Liver (tissue), 9 donors: ENCODE measurements around the gene PCDH9. TPM values are rescaled to one million over a fixed set of nuclear protein-coding genes. Genes with fewer than 3 reads are reported as not detected.

Experiments
- DNase-seq: peaks from one replicate; pipeline ENCODE4 v3.0.0-alpha.2; 2017; ENCODE audit warnings: low spot score
- H3K27ac ChIP-seq, 2 donors: one replicate each; pipeline ENCODE4 v1.7.0; 2013; ENCODE audit warnings: inconsistent platforms in 2 of 2, low read length in 2 of 2, control low read depth in 1 of 2, low read depth in 1 of 2, mild to moderate bottlenecking in 1 of 2
- H3K27me3 ChIP-seq, 4 donors: one replicate each; pipeline versions ENCODE4 v1.6.1 to v1.7.0; 2013; ENCODE audit warnings: low read length in 3 of 4, inconsistent platforms in 1 of 4, mild to moderate bottlenecking in 1 of 4, moderate library complexity in 1 of 4; ENCODE audit not compliant: control insufficient read depth in 4 of 4, insufficient read depth in 4 of 4
- H3K36me3 ChIP-seq, 4 donors: one replicate each; pipeline versions ENCODE4 v1.6.1 to v1.7.0; 2013; ENCODE audit warnings: low read length in 3 of 4, mild to moderate bottlenecking in 3 of 4, low read depth in 1 of 4, moderate library complexity in 1 of 4; ENCODE audit not compliant: control insufficient read depth in 4 of 4, insufficient read depth in 3 of 4
- H3K4me1 ChIP-seq, 4 donors: one replicate each; pipeline versions ENCODE4 v1.6.1 to v1.7.0; 2013; ENCODE audit warnings: low read length in 3 of 4, mild to moderate bottlenecking in 3 of 4, moderate library complexity in 1 of 4; ENCODE audit not compliant: control insufficient read depth in 4 of 4, insufficient read depth in 4 of 4
- H3K4me3 ChIP-seq, 3 donors: one replicate each; pipeline versions ENCODE4 v1.6.1 to v1.7.0; 2013; ENCODE audit warnings: low read length in 3 of 3, control low read depth in 1 of 3, low read depth in 1 of 3, mild to moderate bottlenecking in 1 of 3
- H3K9ac ChIP-seq, 2 donors: one replicate each; pipeline ENCODE4 v1.7.0; 2013; ENCODE audit warnings: low read length in 2 of 2, mild to moderate bottlenecking in 2 of 2, moderate library complexity in 2 of 2, control low read depth in 1 of 2, low read depth in 1 of 2
- H3K9me3 ChIP-seq, 4 donors: one replicate each; pipeline versions ENCODE4 v1.6.1 to v1.7.0; 2013; ENCODE audit warnings: low read length in 3 of 4; ENCODE audit not compliant: control insufficient read depth in 4 of 4
- EGR1 ChIP-seq, 2 donors: IDR thresholded peaks; 2 replicates each; pipeline ENCODE4 v1.6.1; 2016 to 2018; ENCODE audit warnings: antibody characterized with exemption in 2 of 2, low read depth in 2 of 2
- FOXA1 ChIP-seq: IDR thresholded peaks from 2 replicates; pipeline ENCODE4 v1.6.1; 2016; ENCODE audit warnings: antibody characterized with exemption
- FOXA2 ChIP-seq: IDR thresholded peaks from 2 replicates; pipeline ENCODE4 v1.6.1; 2016; ENCODE audit warnings: antibody characterized with exemption
- GABPA ChIP-seq, 2 donors: IDR thresholded peaks in 1 of 2; conservative IDR thresholded peaks in 1 of 2; 2 replicates each; pipeline ENCODE4 v1.6.1; 2016; ENCODE audit warnings: antibody characterized with exemption in 2 of 2, mild to moderate bottlenecking in 1 of 2, moderate library complexity in 1 of 2
- HNF4A ChIP-seq, 2 donors: conservative IDR thresholded peaks; 2 replicates each; pipeline ENCODE4 v1.6.1; 2016; ENCODE audit warnings: antibody characterized with exemption in 2 of 2, mild to moderate bottlenecking in 2 of 2
- HNF4G ChIP-seq: IDR thresholded peaks from 2 replicates; pipeline ENCODE4 v1.6.1; 2016; ENCODE audit warnings: antibody characterized with exemption
- JUND ChIP-seq, 2 donors: IDR thresholded peaks; 2 replicates each; pipeline ENCODE4 v1.6.1; 2016; ENCODE audit warnings: antibody characterized with exemption in 2 of 2
- NR2F2 ChIP-seq: IDR thresholded peaks from 2 replicates; pipeline ENCODE4 v1.6.1; 2016; ENCODE audit warnings: antibody characterized with exemption
- RAD21 ChIP-seq, 2 donors: IDR thresholded peaks; 2 replicates each; pipeline ENCODE4 v1.6.1; 2016; ENCODE audit warnings: antibody characterized with exemption in 2 of 2, mild to moderate bottlenecking in 2 of 2
- RXRA ChIP-seq, 2 donors: IDR thresholded peaks; 2 replicates each; pipeline ENCODE4 v1.6.1; 2017 to 2018; ENCODE audit warnings: antibody characterized with exemption in 2 of 2, mild to moderate bottlenecking in 1 of 2
- SP1 ChIP-seq: IDR thresholded peaks from 2 replicates; pipeline ENCODE4 v1.6.1; 2018; ENCODE audit warnings: antibody characterized with exemption, mild to moderate bottlenecking
- TAF1 ChIP-seq: conservative IDR thresholded peaks from 2 replicates; pipeline ENCODE4 v1.6.1; 2016; ENCODE audit warnings: antibody characterized with exemption, mild to moderate bottlenecking
- YY1 ChIP-seq: IDR thresholded peaks from 2 replicates; pipeline ENCODE4 v1.6.1; 2016; ENCODE audit warnings: antibody characterized with exemption, mild to moderate bottlenecking
- polyA plus RNA-seq, 2 donors: library from polyadenylated mRNA; stranded (reverse) in 1 of 2; unstranded in 1 of 2; fragments of 200-250 nt in 1 of 2; fragments of >200 nt in 1 of 2; fragmentation: Nextera tagmentation in 1 of 2; extraction: Ambion mirVana in 1 of 2; gene quantifications; one replicate each; pipeline versions ENCODE4 v1.2.1 to v1.2.3, GENCODE V29; 2013 to 2015
- total RNA-seq, 2 donors: library from RNA; depleted of rRNA; stranded (reverse); fragments of >200 nt; gene quantifications; one replicate each; pipeline ENCODE4 v1.2.3, GENCODE V29; 2014
- TF ChIP-seq, protein P1 (sequence below): IDR thresholded peaks from 2 replicates; pipeline ENCODE4 v1.6.1; 2016; ENCODE audit warnings: antibody characterized with exemption, mild to moderate bottlenecking
- TF ChIP-seq, protein P2 (sequence below): IDR thresholded peaks from 2 replicates; pipeline ENCODE4 v1.6.1; 2016; ENCODE audit warnings: antibody characterized with exemption
- TF ChIP-seq, protein P3 (sequence below): IDR thresholded peaks from 2 replicates; pipeline ENCODE4 v1.6.1; 2016; ENCODE audit warnings: antibody characterized with exemption
- TF ChIP-seq, protein P4 (sequence below): IDR thresholded peaks from 2 replicates; pipeline ENCODE4 v1.6.1; 2016; ENCODE audit warnings: antibody characterized with exemption
- TF ChIP-seq, protein P5 (sequence below): fragments of 150-350 bp; IDR thresholded peaks from 2 replicates; pipeline ENCODE4 v1.5.1; 2017; ENCODE audit warnings: improper control_type of control experiment, low read depth, low read length; ENCODE audit not compliant: missing input control
- donor health status: healthy.
- donor health status: healthy.
- donor health status: healthy.
- donor health status: healthy.
- donor health status: healthy.

The PCDH9 gene
- total and polyA plus RNA-seq, 4 donors: 0.90 to 4.0 (median 2.2) TPM

DNA sequence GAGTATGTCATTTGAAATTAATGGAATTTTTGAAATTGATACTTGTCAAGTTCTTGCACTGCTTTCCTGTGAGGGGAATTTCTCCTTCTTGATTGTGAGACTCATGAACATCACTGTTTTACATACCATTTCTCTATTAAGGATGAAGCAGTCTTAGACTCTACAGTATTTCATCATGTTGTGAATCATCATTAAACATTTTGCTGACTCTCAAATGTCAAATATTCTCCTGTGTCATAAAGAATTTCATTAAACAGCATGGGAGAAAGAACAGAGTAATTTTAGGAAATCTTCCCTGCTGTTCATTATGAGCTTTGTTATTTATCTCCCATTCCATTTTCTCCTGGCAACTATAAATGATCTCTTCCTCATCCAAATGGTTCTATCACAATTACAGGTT, 729.0 kb downstream of the PCDH9 start:
- TF ChIP-seq, protein P1, sequence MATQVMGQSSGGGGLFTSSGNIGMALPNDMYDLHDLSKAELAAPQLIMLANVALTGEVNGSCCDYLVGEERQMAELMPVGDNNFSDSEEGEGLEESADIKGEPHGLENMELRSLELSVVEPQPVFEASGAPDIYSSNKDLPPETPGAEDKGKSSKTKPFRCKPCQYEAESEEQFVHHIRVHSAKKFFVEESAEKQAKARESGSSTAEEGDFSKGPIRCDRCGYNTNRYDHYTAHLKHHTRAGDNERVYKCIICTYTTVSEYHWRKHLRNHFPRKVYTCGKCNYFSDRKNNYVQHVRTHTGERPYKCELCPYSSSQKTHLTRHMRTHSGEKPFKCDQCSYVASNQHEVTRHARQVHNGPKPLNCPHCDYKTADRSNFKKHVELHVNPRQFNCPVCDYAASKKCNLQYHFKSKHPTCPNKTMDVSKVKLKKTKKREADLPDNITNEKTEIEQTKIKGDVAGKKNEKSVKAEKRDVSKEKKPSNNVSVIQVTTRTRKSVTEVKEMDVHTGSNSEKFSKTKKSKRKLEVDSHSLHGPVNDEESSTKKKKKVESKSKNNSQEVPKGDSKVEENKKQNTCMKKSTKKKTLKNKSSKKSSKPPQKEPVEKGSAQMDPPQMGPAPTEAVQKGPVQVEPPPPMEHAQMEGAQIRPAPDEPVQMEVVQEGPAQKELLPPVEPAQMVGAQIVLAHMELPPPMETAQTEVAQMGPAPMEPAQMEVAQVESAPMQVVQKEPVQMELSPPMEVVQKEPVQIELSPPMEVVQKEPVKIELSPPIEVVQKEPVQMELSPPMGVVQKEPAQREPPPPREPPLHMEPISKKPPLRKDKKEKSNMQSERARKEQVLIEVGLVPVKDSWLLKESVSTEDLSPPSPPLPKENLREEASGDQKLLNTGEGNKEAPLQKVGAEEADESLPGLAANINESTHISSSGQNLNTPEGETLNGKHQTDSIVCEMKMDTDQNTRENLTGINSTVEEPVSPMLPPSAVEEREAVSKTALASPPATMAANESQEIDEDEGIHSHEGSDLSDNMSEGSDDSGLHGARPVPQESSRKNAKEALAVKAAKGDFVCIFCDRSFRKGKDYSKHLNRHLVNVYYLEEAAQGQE: no peak
- no peak for TF ChIP-seq RAD21 (IDR thresholded peaks at IDR 0.05)
- TF ChIP-seq FOXA1: no peak
- TF ChIP-seq YY1: no peak
- TF ChIP-seq HNF4A (conservative IDR thresholded peaks at IDR 0.05): no peak
- TF ChIP-seq RXRA (IDR thresholded peaks at IDR 0.05): no peak
- TF ChIP-seq, protein P2, sequence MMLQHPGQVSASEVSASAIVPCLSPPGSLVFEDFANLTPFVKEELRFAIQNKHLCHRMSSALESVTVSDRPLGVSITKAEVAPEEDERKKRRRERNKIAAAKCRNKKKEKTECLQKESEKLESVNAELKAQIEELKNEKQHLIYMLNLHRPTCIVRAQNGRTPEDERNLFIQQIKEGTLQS: no peak
- no peak for TF ChIP-seq TAF1
- no peak for TF ChIP-seq HNF4G
- TF ChIP-seq GABPA (IDR thresholded peaks at IDR 0.05 in 1 of 2, conservative IDR thresholded peaks at IDR 0.05 in 1 of 2): no peak
- TF ChIP-seq FOXA2: no peak
- TF ChIP-seq, protein P3, sequence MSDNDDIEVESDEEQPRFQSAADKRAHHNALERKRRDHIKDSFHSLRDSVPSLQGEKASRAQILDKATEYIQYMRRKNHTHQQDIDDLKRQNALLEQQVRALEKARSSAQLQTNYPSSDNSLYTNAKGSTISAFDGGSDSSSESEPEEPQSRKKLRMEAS: no peak
- TF ChIP-seq SP1: no peak
- TF ChIP-seq, protein P4, sequence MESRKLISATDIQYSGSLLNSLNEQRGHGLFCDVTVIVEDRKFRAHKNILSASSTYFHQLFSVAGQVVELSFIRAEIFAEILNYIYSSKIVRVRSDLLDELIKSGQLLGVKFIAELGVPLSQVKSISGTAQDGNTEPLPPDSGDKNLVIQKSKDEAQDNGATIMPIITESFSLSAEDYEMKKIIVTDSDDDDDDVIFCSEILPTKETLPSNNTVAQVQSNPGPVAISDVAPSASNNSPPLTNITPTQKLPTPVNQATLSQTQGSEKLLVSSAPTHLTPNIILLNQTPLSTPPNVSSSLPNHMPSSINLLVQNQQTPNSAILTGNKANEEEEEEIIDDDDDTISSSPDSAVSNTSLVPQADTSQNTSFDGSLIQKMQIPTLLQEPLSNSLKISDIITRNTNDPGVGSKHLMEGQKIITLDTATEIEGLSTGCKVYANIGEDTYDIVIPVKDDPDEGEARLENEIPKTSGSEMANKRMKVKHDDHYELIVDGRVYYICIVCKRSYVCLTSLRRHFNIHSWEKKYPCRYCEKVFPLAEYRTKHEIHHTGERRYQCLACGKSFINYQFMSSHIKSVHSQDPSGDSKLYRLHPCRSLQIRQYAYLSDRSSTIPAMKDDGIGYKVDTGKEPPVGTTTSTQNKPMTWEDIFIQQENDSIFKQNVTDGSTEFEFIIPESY: no peak
- no peak for TF ChIP-seq EGR1 (IDR thresholded peaks at IDR 0.05; ENCODE audit: low read depth in 2 of 2)
- TF ChIP-seq JUND (IDR thresholded peaks at IDR 0.05): no peak
- TF ChIP-seq, protein P5, sequence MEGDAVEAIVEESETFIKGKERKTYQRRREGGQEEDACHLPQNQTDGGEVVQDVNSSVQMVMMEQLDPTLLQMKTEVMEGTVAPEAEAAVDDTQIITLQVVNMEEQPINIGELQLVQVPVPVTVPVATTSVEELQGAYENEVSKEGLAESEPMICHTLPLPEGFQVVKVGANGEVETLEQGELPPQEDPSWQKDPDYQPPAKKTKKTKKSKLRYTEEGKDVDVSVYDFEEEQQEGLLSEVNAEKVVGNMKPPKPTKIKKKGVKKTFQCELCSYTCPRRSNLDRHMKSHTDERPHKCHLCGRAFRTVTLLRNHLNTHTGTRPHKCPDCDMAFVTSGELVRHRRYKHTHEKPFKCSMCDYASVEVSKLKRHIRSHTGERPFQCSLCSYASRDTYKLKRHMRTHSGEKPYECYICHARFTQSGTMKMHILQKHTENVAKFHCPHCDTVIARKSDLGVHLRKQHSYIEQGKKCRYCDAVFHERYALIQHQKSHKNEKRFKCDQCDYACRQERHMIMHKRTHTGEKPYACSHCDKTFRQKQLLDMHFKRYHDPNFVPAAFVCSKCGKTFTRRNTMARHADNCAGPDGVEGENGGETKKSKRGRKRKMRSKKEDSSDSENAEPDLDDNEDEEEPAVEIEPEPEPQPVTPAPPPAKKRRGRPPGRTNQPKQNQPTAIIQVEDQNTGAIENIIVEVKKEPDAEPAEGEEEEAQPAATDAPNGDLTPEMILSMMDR: no peak
- TF ChIP-seq NR2F2: no peak

More for the DNA sequence above, 729.0 kb downstream of the PCDH9 start:
- no peak overlapping the region for H3K27ac ChIP-seq
- H3K36me3 ChIP-seq: no peaks in the 10 kb centered on the region
- H3K4me3 ChIP-seq: no peak overlapping the region
- no peaks in the 10 kb centered on the region for H3K4me1 ChIP-seq
- H3K9ac ChIP-seq: no peak overlapping the region
- DNase-seq: no peak
- H3K27me3 ChIP-seq: no peaks in the 10 kb centered on the region
- no peaks in the 10 kb centered on the region for H3K9me3 ChIP-seq
